A549 treated with dexamethasone at 1 μM for 4 hours (cell line): ENCODE measurements around the gene EIF3K. TPM values are rescaled to one million over a fixed set of nuclear protein-coding genes. Genes with fewer than 3 reads are reported as not detected.

ENCODE experiments used
- total RNA-seq: library from RNA; stranded (reverse); fragments of 200-300 nt; extraction: Qiagen RNA extraction; gene quantifications from 5 replicates; pipeline ENCODE4 v1.2.3, GENCODE V29; 2022

The EIF3K gene, protein sequence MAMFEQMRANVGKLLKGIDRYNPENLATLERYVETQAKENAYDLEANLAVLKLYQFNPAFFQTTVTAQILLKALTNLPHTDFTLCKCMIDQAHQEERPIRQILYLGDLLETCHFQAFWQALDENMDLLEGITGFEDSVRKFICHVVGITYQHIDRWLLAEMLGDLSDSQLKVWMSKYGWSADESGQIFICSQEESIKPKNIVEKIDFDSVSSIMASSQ
- total RNA-seq = 703 to 886 TPM (median 726 TPM) in 5 replicates

DNA sequence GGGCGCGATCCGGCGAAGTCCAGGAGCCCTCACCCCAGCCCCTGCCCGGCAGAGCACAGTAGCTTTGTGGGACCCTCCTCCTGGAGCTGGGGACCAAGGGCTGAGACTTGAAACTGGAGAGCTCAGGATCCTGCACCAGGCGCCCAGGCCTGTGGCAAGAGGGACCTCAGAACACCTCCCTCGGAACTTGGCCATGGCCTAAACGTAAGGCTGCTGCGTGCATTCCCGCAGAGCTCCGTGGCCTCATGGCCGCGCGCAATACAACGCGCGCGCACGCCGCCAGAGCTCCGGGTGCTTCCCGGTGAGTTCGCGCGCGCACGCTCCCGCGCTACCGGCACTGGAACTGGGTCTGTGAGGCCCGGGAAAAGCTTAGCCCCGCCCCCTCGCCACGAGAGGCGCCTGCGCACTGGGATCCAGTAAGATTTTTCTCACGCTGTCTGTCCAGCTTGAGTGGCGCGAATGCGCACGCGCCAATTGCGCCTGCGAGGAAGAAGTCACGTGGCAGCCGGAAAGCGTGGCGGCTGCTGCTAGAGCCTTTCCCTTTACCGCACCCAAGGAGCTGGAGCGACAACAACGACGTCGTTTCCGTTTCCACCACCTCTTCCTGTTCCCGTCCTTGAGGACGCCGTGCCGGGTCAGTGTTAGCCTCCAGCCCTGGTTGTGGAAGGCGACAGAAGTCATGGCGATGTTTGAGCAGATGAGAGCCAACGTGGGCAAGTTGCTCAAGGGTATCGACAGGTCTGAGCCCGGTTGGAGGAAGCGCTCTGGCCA is at the start of gene EIF3K:
Gene EIF3K (plus strand): TSS at position 599 of the 771 bp plus-strand sequence. CDS start 81 bp downstream, at position 680.

DNA sequence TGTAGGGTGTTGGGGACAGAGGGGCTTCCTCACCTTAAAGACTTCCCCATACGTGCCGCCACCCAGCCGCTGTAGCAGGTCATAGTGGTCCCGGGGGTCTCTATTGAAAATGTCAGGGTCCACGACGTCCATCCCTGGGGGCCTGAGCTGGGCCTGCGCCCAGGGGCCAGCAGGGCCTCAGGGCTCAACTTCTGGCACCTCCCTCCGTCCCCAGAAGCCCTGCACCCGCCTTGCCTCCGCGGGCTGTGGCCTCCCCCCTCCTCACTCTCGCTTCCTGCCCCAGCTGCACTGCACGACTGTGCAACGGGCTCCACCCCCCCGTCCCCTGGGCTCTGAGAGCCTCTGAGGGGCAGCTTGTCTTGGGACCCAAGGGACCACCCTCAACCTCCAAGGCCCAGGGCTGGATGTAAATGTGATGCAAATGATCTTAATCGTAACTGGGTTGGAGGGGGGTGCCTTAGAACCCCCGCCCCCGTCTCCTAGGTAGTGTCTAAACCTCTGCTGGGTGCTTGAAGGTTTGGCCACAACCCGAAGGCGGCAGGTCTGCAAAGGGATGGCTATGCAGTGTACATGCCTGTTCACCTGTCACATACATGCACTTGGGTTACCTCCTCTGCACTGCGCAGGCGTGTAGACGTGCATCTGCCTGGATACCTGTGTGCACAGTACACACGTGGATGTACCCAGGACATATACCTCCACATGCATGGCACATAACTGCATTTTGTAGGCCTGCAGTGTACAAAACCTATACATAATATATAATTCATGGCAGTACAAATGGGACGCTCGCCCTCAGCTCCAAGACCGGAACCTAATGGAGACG is 1.0 kb upstream of the EIF3K start, which contains the start of gene MAP4K1:
Gene MAP4K1 (minus strand): TSS at position 190 of the 826 bp plus-strand sequence. CDS start 58 bp downstream, at position 132.

DNA sequence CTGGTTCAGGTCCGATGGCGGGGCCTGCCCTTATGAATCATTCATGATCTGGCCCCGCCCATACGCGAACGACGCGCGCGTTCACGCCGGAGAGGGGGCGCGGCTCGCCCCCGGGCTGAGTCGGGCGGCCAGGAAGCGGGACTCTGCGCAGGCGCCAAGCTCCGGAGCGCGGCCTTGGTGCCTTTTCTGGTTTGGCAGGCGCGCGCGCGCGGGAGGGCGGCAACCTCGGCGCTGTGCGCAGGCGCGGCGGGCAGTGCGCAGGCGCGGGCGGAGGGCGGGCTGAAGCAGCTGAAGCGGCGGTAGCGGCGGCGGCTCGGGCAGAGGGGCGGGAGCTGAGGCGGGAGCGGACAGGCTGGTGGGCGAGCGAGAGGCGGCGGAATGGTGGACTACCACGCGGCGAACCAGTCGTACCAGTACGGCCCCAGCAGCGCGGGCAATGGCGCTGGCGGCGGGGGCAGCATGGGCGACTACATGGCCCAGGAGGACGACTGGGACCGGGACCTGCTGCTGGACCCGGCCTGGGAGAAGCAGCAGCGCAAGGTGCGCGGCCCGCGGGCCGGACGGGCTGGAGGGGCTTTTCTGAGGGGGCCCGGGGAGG is 28.5 kb downstream of the EIF3K start, which contains the start of gene ACTN4:
Gene ACTN4 (plus strand): TSS at position 282 of the 598 bp plus-strand sequence. CDS start 97 bp downstream, at position 379.

Other genes with a start within 250 kb of the EIF3K start
- 441 to 488 TPM (median 469 TPM) in 5 replicates for gene PSMD8, start 244.6 kb upstream of the EIF3K start, total RNA-seq
- 0.06 to 0.72 TPM (median 0.35 TPM) in 5 replicates for gene GGN, start 231.2 kb upstream of the EIF3K start, total RNA-seq
- gene SPRED3, start 230.5 kb upstream of the EIF3K start, total RNA-seq = 1.4 to 3.2 TPM (median 2.0 TPM) in 5 replicates
- 15.6 to 24.4 TPM (median 21.2 TPM) in 5 replicates for gene FAM98C, start 216.1 kb upstream of the EIF3K start, total RNA-seq
- 0.11 to 0.26 TPM (median 0.19 TPM) in 5 replicates for gene RASGRP4, start 193.0 kb upstream of the EIF3K start, total RNA-seq
- gene RYR1, start 185.5 kb upstream of the EIF3K start, total RNA-seq = 5.2 to 7.6 TPM (median 6.3 TPM) in 5 replicates
- 0.61 to 1.3 TPM (median 0.87 TPM) in 5 replicates for gene MAP4K1, start 1.2 kb upstream of the EIF3K start, total RNA-seq
- gene ACTN4, start 28.5 kb downstream of the EIF3K start, total RNA-seq = 774 to 1,271 TPM (median 1,229 TPM) in 5 replicates
- 5.3 to 6.5 TPM (median 6.0 TPM) in 5 replicates for gene CAPN12, start 125.3 kb downstream of the EIF3K start, total RNA-seq
- gene LGALS7, start 154.3 kb downstream of the EIF3K start, total RNA-seq = 0.25 to 0.40 TPM in 2 of 5 replicates, not detected in the others
- 0.27 to 0.62 TPM in 2 of 5 replicates, not detected in the others for gene LGALS7B, start 170.0 kb downstream of the EIF3K start, total RNA-seq
- 0.21 to 0.53 TPM (median 0.42 TPM) in 5 replicates for gene LGALS4, start 193.8 kb downstream of the EIF3K start, total RNA-seq
- 307 to 375 TPM (median 319 TPM) in 5 replicates for gene ECH1, start 212.6 kb downstream of the EIF3K start, total RNA-seq
- gene HNRNPL, start 230.8 kb downstream of the EIF3K start, total RNA-seq = 319 to 365 TPM (median 326 TPM) in 5 replicates